Central memory CD8-positive, alpha-beta T cell (primary cell): ENCODE data around the gene NSF.

ENCODE experiments used
- ATAC-seq: fragments of 150-1000 bp; cut with Tn5 transposase; replicated peaks from 2 replicates; pipeline ENCODE4 v1.10.0; 2022; ENCODE audit warnings: mild to moderate bottlenecking, moderate FRiP score, moderate number of reproducible peaks; ENCODE audit not compliant: poor library complexity, severe bottlenecking; ENCODE audit errors: extremely low read depth
- DNase-seq, 2 donors: peaks; one replicate each; pipeline ENCODE4 v3.0.0; 2021; ENCODE audit warnings: low spot score in 2 of 2
- H3K27ac Mint-ChIP-seq: one replicate; pipeline ENCODE4 v1.8.0; 2022; ENCODE audit warnings: low read depth, mild to moderate bottlenecking, moderate library complexity, mixed read lengths
- H3K27me3 Mint-ChIP-seq: one replicate; pipeline ENCODE4 v1.8.0; 2022; ENCODE audit warnings: mixed read lengths
- H3K36me3 Mint-ChIP-seq: one replicate; pipeline ENCODE4 v1.8.0; 2022; ENCODE audit warnings: mild to moderate bottlenecking, moderate library complexity, mixed read lengths; ENCODE audit not compliant: insufficient read depth
- H3K4me1 Mint-ChIP-seq: one replicate; pipeline ENCODE4 v1.8.0; 2022; ENCODE audit warnings: mixed read lengths
- H3K4me3 Mint-ChIP-seq: one replicate; pipeline ENCODE4 v1.8.0; 2022; ENCODE audit warnings: mild to moderate bottlenecking, moderate library complexity, mixed read lengths
- H3K9me3 Mint-ChIP-seq: one replicate; pipeline ENCODE4 v1.8.0; 2022; ENCODE audit warnings: mixed read lengths

NSF gene

GRCh38 chr17:46794318-46794717, 203.8 kb downstream of the NSF start:
- ATAC-seq, result no peak
- H3K27me3 Mint-ChIP-seq, result peaks cover 74% of the 10 kb centered on the region
- H3K4me3 Mint-ChIP-seq, result no peak overlapping the region
- no peak for DNase-seq
- no peaks in the 10 kb centered on the region for H3K36me3 Mint-ChIP-seq
- H3K27ac Mint-ChIP-seq, result no peak overlapping the region
- H3K4me1 Mint-ChIP-seq, result no peaks in the 10 kb centered on the region
- H3K9me3 Mint-ChIP-seq, result no peaks in the 10 kb centered on the region

GRCh38 chr17:46795379-46795952, 205.0 kb downstream of the NSF start:
- Mint-ChIP-seq H3K4me1 (no peaks in the 10 kb centered on the region), H3K36me3 (no peaks in the 10 kb centered on the region), H3K27ac (no peak overlapping the region), H3K9me3 (no peaks in the 10 kb centered on the region), H3K4me3 (no peak overlapping the region), H3K27me3 (peaks cover 70% of the 10 kb centered on the region)
- no peak for ATAC-seq
- DNase-seq, result no peak

DNA sequence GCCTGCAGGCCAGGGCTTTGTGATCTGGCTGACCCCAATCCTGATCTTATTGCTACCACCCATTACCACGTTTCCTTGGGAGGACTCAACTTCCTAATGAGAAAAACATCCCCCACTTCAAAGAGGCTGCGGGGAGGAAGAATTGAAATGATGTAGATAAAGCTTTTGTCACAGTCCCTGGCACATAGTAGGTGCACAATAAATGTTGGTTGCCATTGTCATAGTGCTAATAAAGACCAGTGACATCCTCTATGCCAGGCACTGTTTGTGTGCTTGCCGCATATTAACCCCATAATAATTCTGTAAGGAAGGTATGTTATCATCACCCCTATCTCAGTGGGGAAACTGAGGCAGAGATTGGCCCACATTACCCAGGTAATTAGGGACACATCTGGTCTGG, 205.6 kb downstream of the NSF start:
- H3K4me1 Mint-ChIP-seq, result no peaks in the 10 kb centered on the region
- H3K36me3 Mint-ChIP-seq, result no peaks in the 10 kb centered on the region
- no peak overlapping the region for H3K27ac Mint-ChIP-seq
- no peaks in the 10 kb centered on the region for H3K9me3 Mint-ChIP-seq
- H3K27me3 Mint-ChIP-seq, result peaks cover 67% of the 10 kb centered on the region
- DNase-seq (no peak), ATAC-seq (no peak)
- H3K4me3 Mint-ChIP-seq, result no peak overlapping the region

- H3K4me3 Mint-ChIP-seq, result no peak overlapping the region
- ATAC-seq, result no peak
- no peak overlapping the region for H3K27ac Mint-ChIP-seq
- DNase-seq, result no peak
- H3K36me3 Mint-ChIP-seq, result no peaks in the 10 kb centered on the region
- H3K27me3 Mint-ChIP-seq, result peaks cover 63% of the 10 kb centered on the region
- no peaks in the 10 kb centered on the region for H3K4me1 Mint-ChIP-seq
- H3K9me3 Mint-ChIP-seq, result no peaks in the 10 kb centered on the region
Measured at GRCh38 chr17:46796524-46796923, 206.1 kb downstream of the NSF start.

DNA sequence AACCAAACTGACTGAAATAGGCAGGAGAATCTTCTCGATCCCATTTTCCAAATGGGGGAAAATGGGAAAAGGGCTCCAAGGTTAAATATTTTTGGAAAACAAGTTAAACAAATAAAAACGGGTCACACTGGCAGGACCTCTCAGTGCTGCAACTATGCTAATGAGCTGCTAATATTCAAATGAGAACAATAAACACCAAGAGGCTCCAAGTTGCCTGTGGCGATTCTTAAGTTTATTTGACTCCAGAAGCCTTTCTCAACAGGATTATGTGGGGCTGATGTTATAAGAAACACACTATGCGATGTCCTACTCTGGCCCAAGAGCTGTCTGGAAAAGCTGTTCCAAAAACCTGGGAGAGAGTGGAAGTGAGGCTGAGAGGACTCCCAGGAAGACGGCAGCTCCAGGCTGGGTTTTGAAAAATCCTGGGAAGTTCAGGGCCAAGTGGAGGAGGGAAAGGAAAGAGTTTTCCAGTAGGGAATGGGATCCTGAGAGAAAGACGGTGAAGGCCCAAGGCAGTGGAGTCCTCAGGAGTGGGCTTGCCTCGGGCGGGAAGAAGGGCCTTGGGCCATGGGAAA, 206.6 kb downstream of the NSF start:
- Mint-ChIP-seq H3K4me3 (no peak overlapping the region), H3K36me3 (no peaks in the 10 kb centered on the region), H3K9me3 (no peaks in the 10 kb centered on the region), H3K27ac (no peak overlapping the region), H3K27me3 (peaks cover 58% of the 10 kb centered on the region), H3K4me1 (no peaks in the 10 kb centered on the region)
- no peak for ATAC-seq
- no peak for DNase-seq

DNA sequence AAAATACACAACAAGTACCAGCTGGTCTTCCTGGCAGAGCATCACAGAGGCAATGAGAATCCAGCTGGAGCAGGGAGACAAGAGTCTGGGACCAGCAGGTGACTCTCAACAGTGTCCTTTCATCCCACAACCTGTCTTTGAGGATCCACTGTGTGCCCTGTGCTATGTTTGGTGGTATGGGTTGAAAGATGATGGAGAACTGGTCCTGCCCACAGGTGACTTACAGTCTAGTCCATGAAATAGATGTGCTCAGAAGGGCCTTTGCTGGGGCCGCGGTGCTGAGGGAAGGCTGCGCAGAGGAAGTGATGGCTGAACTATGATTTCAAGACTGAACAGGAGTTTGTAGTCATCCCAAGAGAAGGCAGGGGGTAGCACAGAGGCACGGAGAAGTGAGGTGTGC, 210.1 kb downstream of the NSF start:
- Mint-ChIP-seq H3K4me1 (no peaks in the 10 kb centered on the region), H3K27me3 (peaks cover 36% of the 10 kb centered on the region), H3K4me3 (no peak overlapping the region), H3K36me3 (no peaks in the 10 kb centered on the region), H3K27ac (no peak overlapping the region), H3K9me3 (no peaks in the 10 kb centered on the region)
- no peak for ATAC-seq
- DNase-seq, result no peak

DNA sequence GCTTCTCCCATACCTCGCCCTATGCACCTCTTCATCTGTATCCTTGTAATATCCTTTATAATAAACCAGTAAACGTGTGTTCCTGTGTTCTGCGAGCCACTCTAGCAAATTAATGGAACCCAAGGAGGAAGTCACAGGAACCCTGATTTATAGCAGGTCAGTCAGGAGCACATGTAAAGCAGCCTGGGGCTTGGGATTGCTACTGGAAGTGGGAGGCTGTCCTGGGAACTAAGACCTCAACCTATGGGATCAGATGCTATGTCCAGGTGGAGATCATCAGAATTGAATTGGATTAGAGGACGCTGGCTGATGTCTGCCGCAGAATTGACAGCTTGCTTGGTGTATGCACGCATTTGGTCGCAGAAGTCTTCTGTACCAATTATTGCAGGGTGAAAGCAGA, 212.3 kb downstream of the NSF start:
- no peaks in the 10 kb centered on the region for H3K4me1 Mint-ChIP-seq
- no peak overlapping the region for H3K27ac Mint-ChIP-seq
- no peak overlapping the region for H3K4me3 Mint-ChIP-seq
- peaks cover 31% of the 10 kb centered on the region for H3K27me3 Mint-ChIP-seq
- H3K9me3 Mint-ChIP-seq, result no peaks in the 10 kb centered on the region
- no peaks in the 10 kb centered on the region for H3K36me3 Mint-ChIP-seq
- ATAC-seq (no peak), DNase-seq (no peak)

- no peak for ATAC-seq
- no peak for DNase-seq
- Mint-ChIP-seq H3K36me3 (no peaks in the 10 kb centered on the region), H3K4me1 (no peaks in the 10 kb centered on the region), H3K4me3 (no peak overlapping the region), H3K27me3 (peaks cover 31% of the 10 kb centered on the region), H3K27ac (no peak overlapping the region), H3K9me3 (no peaks in the 10 kb centered on the region)
Measured at GRCh38 chr17:46803544-46803943, 213.1 kb downstream of the NSF start.

GRCh38 chr17:46805771-46806170, 215.3 kb downstream of the NSF start:
- peaks cover 19% of the 10 kb centered on the region for H3K27me3 Mint-ChIP-seq
- DNase-seq (no peak), ATAC-seq (no peak)
- no peak overlapping the region for H3K27ac Mint-ChIP-seq
- H3K9me3 Mint-ChIP-seq, result no peaks in the 10 kb centered on the region
- H3K4me3 Mint-ChIP-seq, result no peak overlapping the region
- H3K4me1 Mint-ChIP-seq, result no peaks in the 10 kb centered on the region
- H3K36me3 Mint-ChIP-seq, result no peaks in the 10 kb centered on the region
